ENCODE data around the gene CCDC198. TPM values are rescaled to one million over a fixed set of nuclear protein-coding genes. Genes with fewer than 3 reads are reported as not detected.

Gene CCDC198
- polyA plus RNA-seq, 1 donor (not counting 4 experiments of a cell fraction or from before 2014, with no cell fraction given) = not detected

DNA sequence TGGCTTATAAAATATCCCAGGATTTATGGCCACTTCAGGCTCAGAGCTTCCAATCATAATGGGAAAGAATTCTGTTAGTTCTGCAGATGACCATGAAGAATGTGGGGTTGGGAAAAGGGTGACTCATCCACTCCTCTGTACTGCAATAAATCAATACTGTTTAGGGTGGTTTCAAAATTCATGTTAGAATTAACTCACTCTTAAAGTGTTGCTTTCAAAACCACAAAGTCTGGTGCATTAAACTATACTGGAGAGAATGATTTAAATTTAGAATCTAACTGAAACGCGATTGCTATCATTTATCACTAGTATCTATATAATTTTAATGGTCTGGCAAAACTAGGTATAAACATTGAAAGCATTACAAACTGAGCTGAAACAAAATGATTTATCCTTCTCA is 798 bp downstream of the CCDC198 start:
- H3K9me1 ChIP-seq (ENCODE audit: control insufficient read depth, extremely low read depth, insufficient read depth, low read length) = no peaks in the 10 kb centered on the region
- peaks cover 3% of the 10 kb centered on the region for H3K27me3 ChIP-seq (ENCODE audit: control insufficient read depth, extremely low read depth, insufficient read depth, low read length)
- FAIRE-seq = no peak
- dilution Hi-C loops (cut with MboI; ENCODE audit: extremely low pct_ligation_motif_present, low sequenced_read_pairs) = no loop called here
- no peak for DNase-seq (ENCODE audit: low read depth, low spot score)
- no peaks in the 10 kb centered on the region for H3K4me1 ChIP-seq (ENCODE audit: control insufficient read depth, extremely low read depth, insufficient read depth, low read length)
- H3K9ac ChIP-seq (ENCODE audit: control insufficient read depth, extremely low read depth, insufficient read depth, low read length) = no peak overlapping the region
- no peak overlapping the region for H3K27ac ChIP-seq (ENCODE audit: control insufficient read depth, insufficient read depth, low read length)
- no peaks in the 10 kb centered on the region for H4K20me1 ChIP-seq (ENCODE audit: control insufficient read depth, extremely low read depth, insufficient read depth, low read length)
- H3K9me3 ChIP-seq (ENCODE audit: control insufficient read depth, low read depth, low read length) = no peaks in the 10 kb centered on the region
- TF ChIP-seq, protein P1, sequence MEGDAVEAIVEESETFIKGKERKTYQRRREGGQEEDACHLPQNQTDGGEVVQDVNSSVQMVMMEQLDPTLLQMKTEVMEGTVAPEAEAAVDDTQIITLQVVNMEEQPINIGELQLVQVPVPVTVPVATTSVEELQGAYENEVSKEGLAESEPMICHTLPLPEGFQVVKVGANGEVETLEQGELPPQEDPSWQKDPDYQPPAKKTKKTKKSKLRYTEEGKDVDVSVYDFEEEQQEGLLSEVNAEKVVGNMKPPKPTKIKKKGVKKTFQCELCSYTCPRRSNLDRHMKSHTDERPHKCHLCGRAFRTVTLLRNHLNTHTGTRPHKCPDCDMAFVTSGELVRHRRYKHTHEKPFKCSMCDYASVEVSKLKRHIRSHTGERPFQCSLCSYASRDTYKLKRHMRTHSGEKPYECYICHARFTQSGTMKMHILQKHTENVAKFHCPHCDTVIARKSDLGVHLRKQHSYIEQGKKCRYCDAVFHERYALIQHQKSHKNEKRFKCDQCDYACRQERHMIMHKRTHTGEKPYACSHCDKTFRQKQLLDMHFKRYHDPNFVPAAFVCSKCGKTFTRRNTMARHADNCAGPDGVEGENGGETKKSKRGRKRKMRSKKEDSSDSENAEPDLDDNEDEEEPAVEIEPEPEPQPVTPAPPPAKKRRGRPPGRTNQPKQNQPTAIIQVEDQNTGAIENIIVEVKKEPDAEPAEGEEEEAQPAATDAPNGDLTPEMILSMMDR (optimal IDR thresholded peaks at IDR 0.05 in 1 of 3, IDR thresholded peaks at IDR 0.05 in 1 of 3, conservative IDR thresholded peaks at IDR 0.05 in 1 of 3; ENCODE audit: extremely low read depth in 1 of 3, insufficient read depth in 2 of 3, low read length in 3 of 3) = no peak
- no peak for TF ChIP-seq EZH2 (IDR thresholded peaks at IDR 0.05; ENCODE audit: low read length)
- no peaks in the 10 kb centered on the region for H3K36me3 ChIP-seq (ENCODE audit: control insufficient read depth in 2 of 2, extremely low read depth in 1 of 2, insufficient read depth in 2 of 2, low read length in 2 of 2)
- H2AFZ ChIP-seq (ENCODE audit: control insufficient read depth, low read length) = no peak overlapping the region
- H3K4me3 ChIP-seq (ENCODE audit: control insufficient read depth in 2 of 3, extremely low read depth in 1 of 3, insufficient read depth in 2 of 3, low read depth in 1 of 3, low read length in 3 of 3) = no peak overlapping the region
- no peaks in the 10 kb centered on the region for H3K79me2 ChIP-seq (ENCODE audit: control insufficient read depth, insufficient read depth, low read length)
- no peak overlapping the region for H3K4me2 ChIP-seq (ENCODE audit: control insufficient read depth, extremely low read depth, insufficient read depth, low read depth, low read length)

DNA sequence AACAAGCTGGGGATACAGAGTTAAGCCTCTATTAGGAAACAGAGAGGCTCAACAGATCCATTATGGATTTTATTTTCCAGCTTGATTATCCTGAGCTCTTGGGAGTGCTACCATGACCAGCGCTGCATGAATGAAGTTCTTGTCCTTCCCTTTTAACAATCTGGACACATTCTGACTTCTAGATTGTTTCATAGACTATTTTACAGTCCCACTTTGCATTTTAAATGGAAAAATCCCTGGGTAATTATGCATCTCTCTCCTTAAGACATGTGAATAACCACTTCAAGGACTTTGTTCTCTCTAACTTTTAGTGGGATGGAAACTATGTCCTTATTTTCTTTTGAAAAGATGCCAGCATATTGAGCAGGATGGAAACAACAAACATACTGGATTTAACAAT is 2.0 kb downstream of the CCDC198 start:
- Histone ChIP-seq H3K27me3 (ENCODE audit: control insufficient read depth, extremely low read depth, insufficient read depth, low read length) (peaks cover 3% of the 10 kb centered on the region), H2AFZ (ENCODE audit: control insufficient read depth, low read length) (no peak overlapping the region), H4K20me1 (ENCODE audit: control insufficient read depth, extremely low read depth, insufficient read depth, low read length) (no peaks in the 10 kb centered on the region), H3K4me2 (ENCODE audit: control insufficient read depth, extremely low read depth, insufficient read depth, low read depth, low read length) (no peak overlapping the region), H3K27ac (ENCODE audit: control insufficient read depth, insufficient read depth, low read length) (no peak overlapping the region), H3K36me3 (ENCODE audit: control insufficient read depth in 2 of 2, extremely low read depth in 1 of 2, insufficient read depth in 2 of 2, low read length in 2 of 2) (no peaks in the 10 kb centered on the region), H3K9ac (ENCODE audit: control insufficient read depth, extremely low read depth, insufficient read depth, low read length) (no peak overlapping the region), H3K9me1 (ENCODE audit: control insufficient read depth, extremely low read depth, insufficient read depth, low read length) (no peaks in the 10 kb centered on the region), H3K79me2 (ENCODE audit: control insufficient read depth, insufficient read depth, low read length) (no peaks in the 10 kb centered on the region), H3K4me1 (ENCODE audit: control insufficient read depth, extremely low read depth, insufficient read depth, low read length) (no peaks in the 10 kb centered on the region), H3K4me3 (ENCODE audit: control insufficient read depth in 2 of 3, extremely low read depth in 1 of 3, insufficient read depth in 2 of 3, low read depth in 1 of 3, low read length in 3 of 3) (no peak overlapping the region), H3K9me3 (ENCODE audit: control insufficient read depth, low read depth, low read length) (no peaks in the 10 kb centered on the region)
- no peak for TF ChIP-seq EZH2 (IDR thresholded peaks at IDR 0.05; ENCODE audit: low read length)
- TF ChIP-seq, protein P1 (optimal IDR thresholded peaks at IDR 0.05 in 1 of 3, IDR thresholded peaks at IDR 0.05 in 1 of 3, conservative IDR thresholded peaks at IDR 0.05 in 1 of 3; ENCODE audit: extremely low read depth in 1 of 3, insufficient read depth in 2 of 3, low read length in 3 of 3) = no peak
- dilution Hi-C loops (cut with MboI; ENCODE audit: extremely low pct_ligation_motif_present, low sequenced_read_pairs) = no loop called here
- DNase-seq (ENCODE audit: low read depth, low spot score) (no peak), FAIRE-seq (no peak)
